Activated CD4-positive, alpha-beta T cell treated with anti-CD3 and anti-CD28 coated beads, Interleukin-2, Interleukin-4, amounts not matched to agents 100 ng/mL and 50 ng/mL, durations not matched to agents 16 hours and 8 hours (primary cell): ENCODE results near the gene SLC4A3.
"Not testable (repeated sequence)": the region's sequence is repeated elsewhere in the genome, so short reads cannot be mapped to it uniquely, and the experiment has no call there.

Experiments used
- DNase-seq: peaks from one replicate; pipeline ENCODE4 v3.0.0-alpha.2; 2020; ENCODE audit warnings: low spot score

The SLC4A3 gene

DNA sequence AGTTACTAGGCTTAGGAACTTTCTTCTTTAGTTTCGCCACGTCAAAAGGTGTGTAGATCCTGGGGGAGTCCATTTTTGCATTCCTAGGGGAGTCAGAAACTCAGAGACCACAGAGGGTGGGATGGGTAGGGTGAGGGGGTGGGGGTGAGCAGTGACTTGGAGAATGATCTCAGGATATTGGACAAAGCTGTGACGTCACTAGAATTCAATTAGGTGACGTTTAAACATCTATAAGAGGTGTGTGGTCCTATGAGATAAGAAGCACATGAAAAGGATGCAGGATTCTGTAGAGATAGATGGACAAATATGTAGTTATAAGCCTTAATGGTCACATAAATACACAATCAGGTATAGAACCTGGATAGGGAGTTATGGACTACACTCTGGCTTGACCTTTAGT lies 21.5 kb downstream of the SLC4A3 start:
- DNase-seq = no peak

DNA sequence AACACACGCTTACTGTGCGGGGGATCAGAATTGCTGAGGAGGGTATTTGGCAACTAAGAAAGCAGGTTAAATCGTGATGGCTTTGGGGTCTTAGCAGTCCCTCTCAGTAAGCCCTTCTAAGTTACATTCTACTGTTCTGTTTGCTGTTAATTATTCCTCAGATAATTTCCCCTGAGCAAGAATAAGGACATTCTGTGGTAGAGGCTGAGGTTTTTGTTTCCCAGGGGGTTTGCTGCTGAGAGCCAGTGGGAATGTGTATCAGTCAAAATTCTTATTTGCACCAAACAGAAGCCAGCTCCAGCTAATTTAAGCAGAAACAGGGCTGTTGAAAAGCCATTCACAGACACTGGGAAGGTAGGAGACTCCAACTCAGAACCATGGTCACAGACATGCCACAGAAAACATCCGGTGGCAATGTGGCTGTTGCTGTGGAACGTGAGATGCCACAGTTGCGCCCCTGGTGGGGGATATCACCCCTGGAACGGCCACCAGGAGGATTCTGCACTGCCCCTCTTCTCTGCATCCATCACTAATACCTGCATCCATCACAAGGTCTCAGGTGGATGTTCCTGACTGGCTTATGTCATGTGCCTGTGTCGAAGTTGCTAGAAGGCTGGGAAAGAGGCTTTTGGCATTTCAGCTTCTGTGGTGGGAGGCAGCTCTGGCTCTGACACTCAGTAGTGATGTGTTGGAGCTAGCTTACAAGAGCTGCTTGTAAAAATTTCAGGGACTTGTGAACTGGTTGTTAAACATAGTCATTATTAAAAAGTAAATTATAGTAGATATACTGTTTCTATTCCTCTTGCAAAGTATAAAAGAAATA lies 23.2 kb downstream of the SLC4A3 start:
- no peak for DNase-seq

DNA sequence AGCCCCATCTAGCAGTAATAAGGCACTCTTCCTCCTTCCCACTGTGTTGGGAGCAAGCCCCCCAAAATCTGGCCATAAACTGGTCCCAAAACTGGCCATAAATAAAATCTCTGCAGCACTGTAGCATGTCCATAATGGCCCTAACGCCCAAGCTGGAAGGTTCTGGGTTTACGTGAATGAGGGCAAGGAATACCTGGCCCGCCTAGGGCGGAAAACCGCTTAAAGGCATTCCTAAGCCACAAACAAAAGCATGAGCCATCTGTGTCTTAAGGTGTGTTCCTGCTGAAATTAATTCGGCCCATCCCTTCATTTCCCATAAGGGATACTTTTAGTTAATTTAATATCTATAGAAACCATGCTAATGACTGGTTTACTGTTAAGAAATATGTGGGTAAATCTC lies 24.2 kb downstream of the SLC4A3 start:
- not testable (repeated sequence) for DNase-seq

DNA sequence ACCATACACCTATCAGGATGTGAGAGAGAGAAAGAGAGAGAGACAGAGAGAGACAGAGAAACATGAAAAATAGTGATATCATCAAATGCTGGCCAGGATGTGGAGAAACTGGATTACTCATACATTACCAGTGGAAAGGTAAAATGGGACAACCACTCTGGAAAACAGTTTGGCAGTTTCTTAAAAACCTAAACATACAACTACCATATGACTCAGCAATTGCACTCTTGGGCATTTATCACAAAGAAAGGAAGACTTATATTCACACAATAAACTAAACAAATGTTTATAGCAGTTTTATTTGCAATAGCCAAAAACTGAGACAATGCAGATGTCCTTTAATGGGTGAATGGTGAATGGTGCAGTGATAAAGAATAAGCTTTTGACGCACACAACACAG lies 29.1 kb downstream of the SLC4A3 start:
- DNase-seq = no peak

DNA sequence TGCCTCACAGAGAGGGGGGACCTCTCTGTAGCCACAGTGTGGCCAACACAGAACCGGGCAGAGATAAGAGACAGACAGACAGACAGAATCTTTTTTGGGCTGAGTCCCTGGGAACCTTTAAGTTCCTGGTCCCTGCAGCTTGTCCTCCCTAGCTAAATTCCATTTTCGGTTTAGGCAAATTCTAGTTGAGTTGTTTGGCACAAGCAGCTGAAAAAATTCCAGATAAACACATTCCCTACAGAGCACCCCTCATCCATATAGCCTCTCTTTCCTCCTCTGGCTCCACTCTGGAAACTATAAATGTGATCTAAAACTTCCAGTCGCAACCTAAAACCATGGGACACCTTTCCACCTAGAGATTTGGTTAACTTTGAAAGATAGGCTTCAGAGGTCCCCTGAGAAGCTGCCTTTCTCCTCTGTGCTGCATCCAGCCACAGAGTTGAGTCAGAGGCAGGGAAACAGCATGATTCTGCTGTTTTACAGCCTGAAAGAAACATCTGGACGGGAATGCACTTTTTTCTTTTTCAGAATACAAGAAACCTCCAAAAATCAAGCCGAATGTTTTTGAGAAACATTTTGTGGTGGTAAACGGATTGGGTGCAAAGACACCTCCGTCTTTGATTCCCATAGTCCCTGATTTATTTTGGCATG lies 30.9 kb downstream of the SLC4A3 start:
- DNase-seq = no peak

DNA sequence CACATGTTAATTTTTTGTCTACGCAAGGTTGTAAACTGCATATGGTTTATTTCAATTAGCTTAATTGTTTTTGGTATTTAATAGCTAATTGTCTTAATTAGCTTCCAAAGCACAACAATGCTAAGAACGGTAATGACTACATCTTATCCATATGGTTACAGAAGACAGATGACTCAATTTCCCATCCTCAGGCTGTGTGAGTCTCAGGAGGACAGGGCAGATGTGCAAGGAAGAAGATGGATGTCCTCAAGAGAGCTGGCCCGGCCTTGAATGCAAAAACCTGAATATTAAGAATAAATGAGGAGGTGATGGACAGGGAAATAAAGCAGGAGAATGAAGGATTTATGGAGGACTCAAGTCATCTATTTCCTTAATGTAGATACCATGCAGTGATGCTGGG lies 31.4 kb downstream of the SLC4A3 start:
- no peak for DNase-seq

DNA sequence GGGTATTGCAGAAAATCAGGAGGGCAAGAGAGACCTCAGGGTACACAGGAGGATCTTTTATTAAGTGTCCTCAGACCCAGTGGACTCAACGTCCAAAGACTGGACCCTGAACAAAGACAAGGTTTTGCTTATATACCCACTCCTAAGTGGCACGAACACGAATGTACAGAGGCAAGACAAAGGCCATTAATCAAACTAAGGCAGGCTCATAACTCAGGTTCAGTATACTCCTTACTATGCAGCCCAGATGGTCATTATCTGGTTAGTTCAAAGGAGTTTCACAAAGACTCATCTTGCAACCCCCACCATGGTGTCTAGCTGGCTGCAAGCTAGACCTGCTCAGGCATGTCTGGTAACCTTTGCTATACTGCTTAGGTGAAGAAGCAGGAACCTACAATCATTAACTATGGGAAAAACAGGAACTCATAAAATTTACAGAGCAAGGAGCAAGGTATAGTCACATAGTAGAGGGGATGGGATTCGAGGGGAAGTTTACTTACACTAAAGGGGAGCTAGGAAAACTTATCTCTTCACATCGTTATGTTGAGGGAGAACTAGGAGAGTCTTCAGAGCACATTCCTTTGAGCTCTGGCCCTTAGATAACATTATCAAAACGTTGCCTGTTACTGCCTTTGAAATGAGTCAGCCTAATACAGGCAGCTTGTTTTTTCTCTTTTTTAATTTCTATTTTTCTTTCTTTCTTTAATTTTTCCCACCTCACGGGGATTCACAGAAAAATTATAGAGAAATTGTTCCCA lies 33.9 kb downstream of the SLC4A3 start:
- DNase-seq = no peak

DNA sequence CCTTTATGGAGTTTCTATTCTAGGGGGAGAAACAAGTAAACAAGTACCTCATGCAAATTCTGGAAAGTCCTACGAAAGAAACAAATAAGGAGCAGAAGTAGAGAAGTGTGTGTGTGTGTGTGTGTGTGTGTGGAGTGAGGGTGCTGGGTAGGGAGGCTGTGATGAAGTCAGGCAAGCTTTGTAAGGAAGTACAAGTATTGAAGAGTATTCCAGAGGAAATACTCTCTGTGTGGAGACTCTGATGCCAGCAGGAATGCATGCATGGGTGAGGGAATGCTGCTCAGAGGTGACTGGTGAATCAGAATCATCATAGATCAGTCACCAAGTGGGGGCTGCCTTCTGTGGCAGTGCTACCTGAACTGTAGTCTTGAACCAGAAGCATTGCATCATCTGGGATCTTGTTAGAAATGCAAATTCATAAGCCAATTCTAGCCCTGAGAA lies 34.5 kb downstream of the SLC4A3 start:
- no peak for DNase-seq

DNA sequence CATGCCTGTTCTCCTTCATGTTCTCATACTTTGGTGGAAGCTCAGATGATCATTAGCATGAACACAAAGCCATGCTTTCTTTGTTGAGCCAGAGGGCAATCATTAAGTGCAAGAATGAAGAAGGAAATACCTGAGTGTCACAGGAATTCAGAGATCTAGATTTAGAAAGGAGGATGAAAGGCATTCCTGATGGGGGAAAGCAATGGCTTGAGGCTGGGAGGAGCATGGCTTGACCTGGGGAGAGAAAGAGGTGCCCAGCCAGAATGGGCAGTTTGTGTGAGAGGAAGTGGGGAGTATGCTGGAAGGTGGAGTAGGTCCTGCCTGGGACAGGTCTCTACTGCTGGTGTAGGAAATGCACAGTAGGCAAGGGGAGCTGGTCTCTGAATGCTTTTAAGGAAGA lies 35.1 kb downstream of the SLC4A3 start:
- no peak for DNase-seq

DNA sequence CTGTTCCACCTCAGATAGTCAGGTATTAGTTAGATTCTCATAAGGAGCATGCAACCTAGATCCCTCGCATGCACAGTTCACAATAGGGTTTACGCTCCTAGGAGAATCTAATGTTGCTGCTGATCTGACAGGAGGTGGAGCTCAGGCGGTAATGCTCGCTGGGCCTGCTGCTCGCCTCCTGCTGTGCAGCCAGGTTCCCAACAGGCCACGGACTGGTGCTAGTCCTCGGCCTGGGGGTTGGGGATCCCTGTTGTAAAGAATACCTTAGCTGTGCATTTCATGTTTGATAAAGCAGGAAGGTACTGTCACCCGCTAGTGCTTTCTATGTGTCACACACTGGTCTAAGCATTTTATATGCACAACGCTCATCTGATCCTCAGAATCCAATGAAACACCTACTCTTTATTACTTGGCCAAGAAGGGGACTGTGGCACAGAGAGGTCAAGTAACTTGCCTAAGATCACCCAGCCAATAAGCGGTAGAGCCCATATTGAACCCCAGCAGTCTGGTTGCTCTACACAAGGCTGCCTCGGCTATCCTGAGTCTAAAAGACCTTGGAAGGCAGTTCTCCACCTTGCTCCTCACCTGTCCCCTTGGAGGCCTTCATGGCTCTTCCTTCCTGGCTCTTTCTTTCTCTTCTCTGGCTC lies 35.8 kb downstream of the SLC4A3 start:
- no peak for DNase-seq

DNA sequence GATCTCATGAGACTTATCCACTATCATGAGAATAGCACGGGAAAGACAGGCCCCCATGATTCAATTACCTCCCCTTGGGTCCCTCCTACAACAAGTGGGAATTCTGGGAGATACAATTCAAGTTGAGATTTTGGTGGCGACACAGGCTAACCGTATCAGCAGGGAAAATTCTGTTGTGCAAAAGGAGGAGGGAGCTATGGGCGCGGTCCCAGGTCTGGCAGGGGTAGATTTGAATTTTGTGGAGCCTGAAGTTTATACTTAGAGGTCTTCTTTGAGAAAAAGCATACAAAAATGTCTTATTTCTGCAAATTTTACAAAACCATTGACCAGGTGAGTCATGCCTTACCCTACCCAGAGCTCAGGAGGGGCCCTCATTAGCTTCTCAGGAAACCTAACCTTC lies 36.6 kb downstream of the SLC4A3 start:
- DNase-seq = no peak

DNA sequence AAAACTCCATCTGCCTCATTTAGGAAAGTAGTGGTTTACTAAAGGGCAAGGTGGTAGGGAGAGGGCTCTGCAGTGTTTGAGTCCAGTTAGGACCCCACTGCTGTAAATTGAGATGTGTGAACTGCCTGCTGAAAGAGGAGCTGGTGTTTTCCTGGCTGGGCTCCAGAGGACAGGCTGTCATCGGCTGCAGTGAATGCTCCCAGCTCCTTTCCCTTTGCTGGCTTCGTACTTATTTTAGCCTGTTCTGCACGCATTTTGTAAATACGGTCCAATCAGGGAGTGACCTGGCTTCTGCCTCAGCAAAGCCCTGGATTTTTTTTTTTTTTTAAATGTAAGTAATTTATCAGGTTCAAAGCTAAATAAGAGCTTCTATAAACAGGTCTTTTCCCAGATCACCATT lies 37.5 kb downstream of the SLC4A3 start:
- no peak for DNase-seq

DNA sequence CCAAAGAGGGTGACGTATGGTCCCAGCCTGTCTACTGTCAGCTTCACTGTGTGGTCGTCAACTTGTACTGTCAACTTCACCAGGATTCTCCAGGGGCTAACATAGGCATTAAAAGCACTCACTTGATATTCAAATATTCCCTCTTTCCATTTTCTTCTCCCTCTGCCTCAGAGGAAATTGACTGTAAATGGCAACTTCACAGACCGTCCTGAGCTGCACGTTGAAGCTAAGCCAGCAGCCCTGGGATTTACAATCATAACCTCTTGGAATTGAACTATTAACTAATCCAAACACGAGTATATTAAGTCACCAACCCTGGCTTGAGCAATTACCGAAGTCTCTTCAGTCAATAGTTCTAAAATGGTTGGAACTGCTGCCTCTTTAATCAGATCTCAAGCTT lies 38.5 kb downstream of the SLC4A3 start:
- DNase-seq = no peak

DNA sequence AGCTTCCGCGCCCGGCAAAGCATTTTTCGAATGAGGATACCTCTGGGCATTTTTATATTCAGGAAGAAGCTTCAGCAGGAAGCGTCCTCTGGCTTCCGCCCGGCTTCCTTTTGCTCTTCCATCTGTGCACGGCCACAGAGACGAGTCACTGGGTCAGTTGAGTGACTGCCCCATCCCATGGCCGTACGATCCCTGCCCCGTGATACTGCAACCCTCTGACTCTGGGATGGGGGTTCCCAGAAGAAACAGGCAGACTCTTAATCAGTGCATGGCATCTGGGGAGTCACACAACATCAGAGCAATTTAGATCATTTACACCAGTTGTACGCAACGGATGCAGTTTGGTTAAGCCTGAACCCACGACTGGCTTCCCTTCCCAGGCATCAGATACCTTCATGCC lies 40.9 kb downstream of the SLC4A3 start:
- DNase-seq = no peak

DNA sequence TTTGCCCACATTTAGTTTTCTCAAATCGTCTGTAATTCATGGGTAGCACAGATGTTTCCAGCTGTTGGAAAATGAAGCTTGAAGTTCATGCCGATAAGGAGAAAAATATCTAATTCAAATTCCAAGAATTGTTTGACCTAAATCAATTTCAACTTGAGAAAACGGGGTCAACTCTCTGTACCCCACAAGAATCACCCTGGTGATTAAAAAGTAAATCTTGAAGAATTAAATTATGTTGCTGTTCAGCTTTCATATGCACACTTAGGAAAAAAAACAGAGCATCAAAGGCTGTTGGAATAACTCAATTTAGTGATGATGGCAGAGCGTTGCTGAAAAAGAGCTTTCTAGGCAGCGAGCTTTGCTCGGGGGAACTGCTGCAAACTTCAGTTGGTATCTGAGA lies 43.0 kb downstream of the SLC4A3 start:
- no peak for DNase-seq

DNA sequence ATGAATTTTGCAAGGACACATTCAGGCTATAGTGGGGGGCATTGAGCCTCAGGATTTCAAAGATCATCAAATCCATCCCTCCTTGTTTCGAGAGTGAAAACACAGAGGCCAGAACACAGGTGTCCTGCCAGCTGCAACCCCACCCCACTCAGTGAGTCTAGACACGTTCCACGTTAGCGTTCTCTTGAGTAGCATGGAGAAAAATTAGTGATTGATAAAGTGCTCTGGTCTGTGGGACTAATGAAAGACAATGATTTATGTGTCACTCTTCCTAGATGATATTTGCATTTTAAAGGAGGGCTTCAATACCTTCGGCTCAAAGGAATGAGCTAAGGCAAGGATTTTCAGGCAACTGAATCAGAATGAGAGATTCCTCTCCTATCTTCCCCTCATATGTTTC lies 43.8 kb downstream of the SLC4A3 start:
- no peak for DNase-seq

DNA sequence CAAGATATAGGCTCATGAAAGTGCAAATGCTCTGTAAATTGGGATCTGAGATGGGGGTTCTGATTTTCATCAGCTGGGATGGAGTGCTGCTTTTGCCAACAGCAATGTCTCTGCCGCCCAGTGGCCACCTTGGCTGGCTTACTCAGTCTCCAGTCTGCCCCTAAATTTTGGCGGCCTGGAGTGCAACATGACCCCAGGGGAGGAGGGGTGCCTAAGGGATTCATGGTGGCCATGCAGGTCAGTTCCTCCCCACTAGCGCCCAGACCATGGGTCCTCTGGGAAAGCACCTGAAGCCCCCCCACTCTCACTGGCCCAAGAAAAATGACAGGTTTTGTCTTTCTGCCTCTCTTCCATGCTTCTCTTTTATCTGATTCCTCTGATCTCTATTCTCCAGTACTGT lies 45.0 kb downstream of the SLC4A3 start:
- DNase-seq = no peak

DNA sequence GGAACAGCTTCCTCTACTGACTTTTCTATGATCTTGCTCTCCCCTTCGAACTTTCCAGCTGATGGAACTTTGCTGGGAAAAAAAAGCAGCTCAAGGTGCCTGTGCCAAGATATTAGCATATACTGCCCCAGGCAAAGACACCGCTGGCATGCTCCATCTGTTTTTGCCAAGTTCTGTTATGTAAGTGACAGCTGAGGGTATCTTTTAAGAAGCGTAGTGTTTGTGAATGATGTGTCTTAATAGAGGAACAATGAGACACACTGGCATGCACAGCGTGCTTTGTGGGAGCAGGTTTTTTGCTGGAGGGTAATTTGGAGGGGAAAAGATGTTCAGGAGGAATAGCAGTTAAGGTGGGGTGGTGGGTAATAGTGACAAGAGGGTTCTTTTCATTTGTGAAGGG lies 47.8 kb downstream of the SLC4A3 start:
- no peak for DNase-seq

DNA sequence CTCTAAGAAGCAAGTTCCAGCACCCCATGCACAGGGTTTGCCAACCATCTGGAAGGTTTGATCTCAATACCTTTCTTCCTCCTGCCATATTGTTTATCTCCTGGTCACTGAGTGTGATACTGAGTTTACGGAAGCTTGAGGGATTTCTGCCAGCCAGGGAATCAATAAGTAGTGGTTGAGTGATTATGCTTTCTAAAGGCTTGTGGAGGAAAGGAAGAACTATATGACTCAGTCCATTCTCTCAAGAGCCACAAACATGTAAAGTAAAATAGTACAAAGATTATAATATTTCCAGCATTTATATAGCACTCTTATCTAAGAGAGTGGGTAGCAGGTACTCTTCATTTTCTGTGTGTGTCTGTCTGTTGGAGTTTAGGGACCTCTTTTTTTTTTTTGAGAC lies 49.2 kb downstream of the SLC4A3 start:
- DNase-seq = no peak

DNA sequence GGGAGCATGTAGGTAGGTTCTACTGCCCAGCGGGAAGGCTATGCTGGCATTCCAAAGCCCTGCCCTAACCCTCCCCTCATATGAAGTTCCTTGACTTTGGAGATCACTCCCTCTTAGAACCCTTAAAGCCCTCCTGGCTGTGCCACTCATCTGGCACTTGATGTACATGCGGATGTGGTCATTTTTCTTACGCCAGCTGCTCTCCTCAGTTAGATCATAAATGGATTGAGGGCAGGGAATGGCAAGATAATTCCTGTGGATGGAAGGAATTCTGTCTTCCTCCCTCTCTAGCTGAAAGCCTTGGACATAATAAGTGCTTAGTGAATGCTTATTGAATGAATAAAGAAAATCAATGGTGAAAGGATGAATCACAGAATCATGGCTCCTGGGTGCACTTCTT lies 51.6 kb downstream of the SLC4A3 start:
- no peak for DNase-seq

DNA sequence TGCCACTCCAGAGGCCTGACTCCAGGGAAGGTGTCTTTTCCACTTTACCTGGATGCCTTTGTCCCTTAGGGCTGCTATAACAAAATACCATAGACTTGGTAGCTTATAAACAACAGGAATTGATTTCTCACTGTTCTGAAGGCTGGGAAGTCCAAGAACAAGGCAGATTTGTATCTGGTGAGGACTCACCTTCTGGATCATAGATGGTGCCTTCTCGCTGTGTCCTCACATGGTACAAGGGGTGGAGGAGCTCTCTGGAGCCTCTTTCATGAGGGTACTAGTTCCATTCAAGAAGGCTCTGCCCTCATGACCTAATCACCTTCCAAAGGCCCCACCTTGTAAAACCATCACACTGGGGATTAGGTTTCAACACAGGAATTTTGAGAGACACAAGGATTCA lies 52.1 kb downstream of the SLC4A3 start:
- no peak for DNase-seq

DNA sequence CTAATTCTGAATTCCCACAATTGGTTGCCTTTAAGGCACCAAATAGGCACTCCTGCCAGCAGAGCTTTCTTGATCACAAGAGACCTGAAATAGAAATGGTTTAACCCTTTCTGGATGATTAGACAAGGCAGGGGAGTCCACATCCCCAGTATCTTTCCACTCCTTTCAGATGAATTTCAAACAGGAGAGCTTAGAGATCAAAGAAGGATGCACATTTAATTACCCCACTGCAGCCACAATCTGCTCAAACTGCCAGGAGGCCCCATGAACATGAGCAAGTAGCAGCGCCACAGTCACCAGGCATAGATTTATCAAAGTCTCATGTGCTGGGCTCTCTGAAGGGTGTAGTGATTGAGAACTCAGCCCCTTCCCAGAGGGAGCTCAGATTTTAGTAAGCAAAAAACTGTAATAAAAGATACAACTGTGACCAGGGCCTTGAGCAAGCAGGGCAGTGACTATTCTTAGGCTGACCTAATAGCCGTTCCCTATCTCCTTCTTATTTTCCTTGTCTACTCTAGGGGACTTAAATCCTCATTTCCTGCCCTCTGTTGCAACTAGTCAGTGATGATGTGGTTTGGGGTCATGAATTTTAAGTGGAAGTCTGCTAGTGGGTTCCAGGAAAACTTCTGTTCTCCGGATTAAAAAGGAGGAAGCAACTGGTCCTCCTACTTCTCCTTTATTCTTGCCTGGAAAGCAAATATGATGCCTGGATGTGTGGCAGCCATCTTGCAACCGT lies 53.7 kb downstream of the SLC4A3 start:
- no peak for DNase-seq
